SJSA1 (cell line): ENCODE data around the gene FTH1. TPM values are rescaled to one million over a fixed set of nuclear protein-coding genes. Genes with fewer than 3 reads are reported as not detected.
A peak's percentile ranks its signal among the peaks of the same experiment; 100 is the strongest.
"Not testable (repeated sequence)": the region's sequence is repeated elsewhere in the genome, so short reads cannot be mapped to it uniquely, and the experiment has no call there.

Source experiments
- DNase-seq, 2 experiments: peaks; one replicate each; pipeline ENCODE4 v3.0.0-alpha.2; 2015 to 2020; ENCODE audit warnings: low spot score in 2 of 2, low read depth in 1 of 2
- H3K27ac ChIP-seq: fragments of 250-450 bp; sonication (Bioruptor Pico); 2 replicates; pipeline ENCODE4 v1.5.1; 2020; ENCODE audit warnings: mild to moderate bottlenecking, moderate library complexity
- H3K27me3 ChIP-seq: fragments of 250-450 bp; sonication (Bioruptor Pico); replicated peaks from 2 replicates; pipeline ENCODE4 v1.5.1; 2020; ENCODE audit warnings: mild to moderate bottlenecking, moderate library complexity
- H3K36me3 ChIP-seq: fragments of 250-450 bp; sonication (Bioruptor Pico); 2 replicates; pipeline ENCODE4 v1.5.1; 2020; ENCODE audit warnings: mild to moderate bottlenecking
- H3K4me1 ChIP-seq: fragments of 250-450 bp; sonication (Bioruptor Pico); replicated peaks from 2 replicates; pipeline ENCODE4 v1.6.1; 2021; ENCODE audit warnings: mild to moderate bottlenecking
- H3K4me3 ChIP-seq: fragments of 250-450 bp; sonication (Bioruptor Pico); 2 replicates; pipeline ENCODE4 v1.5.1; 2020; ENCODE audit warnings: mild to moderate bottlenecking
- H3K9me3 ChIP-seq: fragments of 250-450 bp; sonication (Bioruptor Pico); replicated peaks from 2 replicates; pipeline ENCODE4 v1.5.1; 2020; ENCODE audit warnings: mild to moderate bottlenecking
- total RNA-seq: library from RNA; depleted of rRNA; stranded (reverse); fragments of >200 nt; shearing (Covaris generic); gene quantifications from 2 replicates; pipeline ENCODE4 v1.2.3, GENCODE V29; 2014

Gene FTH1
- total RNA-seq, 1 experiment from 2014 or later = 707 TPM

GRCh38 chr11:61954106-61954850 is 13.2 kb downstream of the FTH1 start:
- Histone ChIP-seq H3K9me3 (no peaks in the 10 kb centered on the region), H3K4me3 (no peak overlapping the region), H3K27ac (no peak overlapping the region), H3K36me3 (no peaks in the 10 kb centered on the region), H3K27me3 (no peaks in the 10 kb centered on the region), H3K4me1 (peaks cover 13% of the 10 kb centered on the region)
- DNase-seq = no peak

GRCh38 chr11:61953632-61954031 is 13.8 kb downstream of the FTH1 start:
- H3K27me3 ChIP-seq, DNase-seq, H3K36me3 ChIP-seq, H3K27ac ChIP-seq, H3K4me3 ChIP-seq, H3K9me3 ChIP-seq: not testable (repeated sequence)
- H3K4me1 ChIP-seq = peaks cover 16% of the 10 kb centered on the region

- no peak overlapping the region for H3K4me3 ChIP-seq
- H3K4me1 ChIP-seq = peaks cover 16% of the 10 kb centered on the region
- H3K27ac ChIP-seq = no peak overlapping the region
- no peaks in the 10 kb centered on the region for H3K27me3 ChIP-seq
- no peaks in the 10 kb centered on the region for H3K36me3 ChIP-seq
- DNase-seq = no peak
- no peaks in the 10 kb centered on the region for H3K9me3 ChIP-seq
Observed at GRCh38 chr11:61952882-61953281, 14.6 kb downstream of the FTH1 start.

GRCh38 chr11:61951484-61952135 is 15.8 kb downstream of the FTH1 start:
- Histone ChIP-seq H3K4me1 (peaks cover 22% of the 10 kb centered on the region), H3K36me3 (no peaks in the 10 kb centered on the region), H3K27ac (no peak overlapping the region), H3K9me3 (no peaks in the 10 kb centered on the region), H3K27me3 (no peaks in the 10 kb centered on the region), H3K4me3 (no peak overlapping the region)
- peak in 1 of 2 experiments; percentile 43 for DNase-seq

GRCh38 chr11:61950035-61950547 is 17.3 kb downstream of the FTH1 start, which contains the start of gene BEST1:
Gene BEST1, plus strand, starts transcription at chr11:61950351. Its CDS starts 1,456 bp downstream, at chr11:61951807.
- no peaks in the 10 kb centered on the region for H3K36me3 ChIP-seq
- no peaks in the 10 kb centered on the region for H3K9me3 ChIP-seq
- no peak within 1 kb of the TSS for H3K4me3 ChIP-seq
- DNase-seq = peak in 1 of 2 experiments; percentile 36
- peak within 1 kb of the TSS; percentile 43 for H3K27ac ChIP-seq
- H3K27me3 ChIP-seq = no peaks in the 10 kb centered on the region
- peaks cover 22% of the 10 kb centered on the region for H3K4me1 ChIP-seq

GRCh38 chr11:61949169-61950034 is 18.0 kb downstream of the FTH1 start:
- no peaks in the 10 kb centered on the region for H3K36me3 ChIP-seq
- no peaks in the 10 kb centered on the region for H3K27me3 ChIP-seq
- peaks cover 19% of the 10 kb centered on the region for H3K4me1 ChIP-seq
- peak; percentile 85 to 86 for DNase-seq
- H3K9me3 ChIP-seq = no peaks in the 10 kb centered on the region
- no peak overlapping the region for H3K4me3 ChIP-seq
- H3K27ac ChIP-seq = peak overlapping the region; percentile 43

GRCh38 chr11:61948505-61948904 is 18.9 kb downstream of the FTH1 start:
- no peak overlapping the region for H3K27ac ChIP-seq
- DNase-seq = peak in 1 of 2 experiments; percentile 26
- no peaks in the 10 kb centered on the region for H3K27me3 ChIP-seq
- peaks cover 19% of the 10 kb centered on the region for H3K4me1 ChIP-seq
- no peak overlapping the region for H3K4me3 ChIP-seq
- H3K36me3 ChIP-seq = no peaks in the 10 kb centered on the region
- no peaks in the 10 kb centered on the region for H3K9me3 ChIP-seq

- Histone ChIP-seq H3K27ac (no peak overlapping the region), H3K36me3 (no peaks in the 10 kb centered on the region), H3K4me1 (peaks cover 19% of the 10 kb centered on the region), H3K9me3 (no peaks in the 10 kb centered on the region), H3K27me3 (no peaks in the 10 kb centered on the region), H3K4me3 (no peak overlapping the region)
- DNase-seq = peak; percentile 86 to 88
Observed at GRCh38 chr11:61947486-61948210, 19.8 kb downstream of the FTH1 start.

GRCh38 chr11:61946894-61947293 is 20.5 kb downstream of the FTH1 start:
- peaks cover 19% of the 10 kb centered on the region for H3K4me1 ChIP-seq
- no peak for DNase-seq

GRCh38 chr11:61945191-61945590 is 22.2 kb downstream of the FTH1 start:
- H3K4me1 ChIP-seq = peaks cover 18% of the 10 kb centered on the region
- no peaks in the 10 kb centered on the region for H3K27me3 ChIP-seq
- no peaks in the 10 kb centered on the region for H3K36me3 ChIP-seq
- no peak overlapping the region for H3K27ac ChIP-seq
- H3K4me3 ChIP-seq = no peak overlapping the region
- DNase-seq = peak in 1 of 2 experiments; percentile 35
- H3K9me3 ChIP-seq = no peaks in the 10 kb centered on the region

More at GRCh38 chr11:61946894-61947293, 20.5 kb downstream of the FTH1 start:
- Histone ChIP-seq H3K27me3 (no peaks in the 10 kb centered on the region), H3K9me3 (no peaks in the 10 kb centered on the region), H3K36me3 (no peaks in the 10 kb centered on the region), H3K27ac (no peak overlapping the region), H3K4me3 (no peak overlapping the region)

GRCh38 chr11:61940466-61940865 is 27.0 kb downstream of the FTH1 start:
- DNase-seq = no peak
- Histone ChIP-seq H3K27ac (no peak overlapping the region), H3K4me1 (no peaks in the 10 kb centered on the region), H3K9me3 (peaks cover 3% of the 10 kb centered on the region; the same call in 1 of the 2 replicates), H3K36me3 (no peaks in the 10 kb centered on the region), H3K27me3 (no peaks in the 10 kb centered on the region), H3K4me3 (no peak overlapping the region)

GRCh38 chr11:61935861-61936260 is 31.6 kb downstream of the FTH1 start:
- Histone ChIP-seq H3K36me3 (no peaks in the 10 kb centered on the region), H3K4me1 (no peaks in the 10 kb centered on the region), H3K27ac (no peak overlapping the region), H3K9me3 (peaks cover 7% of the 10 kb centered on the region; the same call in 1 of the 2 replicates), H3K4me3 (no peak overlapping the region), H3K27me3 (no peaks in the 10 kb centered on the region)
- DNase-seq = no peak

- no peak overlapping the region for H3K4me3 ChIP-seq
- H3K4me1 ChIP-seq = no peaks in the 10 kb centered on the region
- H3K27me3 ChIP-seq = no peaks in the 10 kb centered on the region
- H3K27ac ChIP-seq = no peak overlapping the region
- no peaks in the 10 kb centered on the region for H3K36me3 ChIP-seq
- no peak for DNase-seq
- H3K9me3 ChIP-seq = 0 out of 2 replicates have a peak, but pooled peaks cover 3% of the 10 kb centered on the region
Observed at GRCh38 chr11:61930933-61931332, 36.5 kb downstream of the FTH1 start.
